Upper lobe of left lung (tissue), 4 donors: ENCODE results near the gene OOSP1.

ENCODE experiments used
- EP300 ChIP-seq, 4 donors: sonication (generic); formaldehyde crosslinking; IDR thresholded peaks; one replicate each; pipeline ENCODE4 v1.5.1; 2017; ENCODE audit warnings: antibody characterized with exemption in 4 of 4, control low read depth in 2 of 4
- POLR2A ChIP-seq, 4 donors: fragments of 450-650 bp; IDR thresholded peaks; one replicate each; pipeline ENCODE4 v1.5.1; 2016 to 2017; ENCODE audit warnings: antibody characterized with exemption in 4 of 4, mild to moderate bottlenecking in 2 of 4
- TF ChIP-seq, protein P1 (sequence below), 6 experiments: fragments of 450-650 bp in 4 of 6; fragments of 200-600 bp in 2 of 6; sonication (generic) in 2 of 6; IDR thresholded peaks; one replicate each; pipeline ENCODE4 v1.5.1; 2016 to 2019; ENCODE audit warnings: antibody characterized with exemption in 6 of 6

DNA sequence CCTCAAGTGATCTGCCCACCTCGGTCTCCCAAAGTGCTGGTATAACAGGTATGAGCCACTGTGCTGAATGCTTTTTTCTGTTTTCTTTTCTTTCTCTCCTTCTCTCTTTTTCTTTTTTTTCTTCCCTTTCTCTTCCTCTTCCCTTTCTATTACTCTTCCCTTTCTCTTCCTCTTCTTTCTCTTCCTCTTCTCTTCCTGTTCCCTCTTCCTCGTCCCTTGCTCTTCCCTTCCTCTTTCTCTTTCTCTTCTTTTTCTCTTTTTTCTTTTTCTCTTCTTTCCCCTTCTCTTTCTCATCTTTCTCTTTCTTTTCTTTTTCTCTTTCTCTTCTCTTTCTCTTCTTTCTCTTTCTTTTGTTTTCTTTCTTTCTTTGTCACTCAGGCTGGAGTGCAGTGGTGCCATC, 1.2 kb downstream of the OOSP1 start:
- TF ChIP-seq, protein P1, sequence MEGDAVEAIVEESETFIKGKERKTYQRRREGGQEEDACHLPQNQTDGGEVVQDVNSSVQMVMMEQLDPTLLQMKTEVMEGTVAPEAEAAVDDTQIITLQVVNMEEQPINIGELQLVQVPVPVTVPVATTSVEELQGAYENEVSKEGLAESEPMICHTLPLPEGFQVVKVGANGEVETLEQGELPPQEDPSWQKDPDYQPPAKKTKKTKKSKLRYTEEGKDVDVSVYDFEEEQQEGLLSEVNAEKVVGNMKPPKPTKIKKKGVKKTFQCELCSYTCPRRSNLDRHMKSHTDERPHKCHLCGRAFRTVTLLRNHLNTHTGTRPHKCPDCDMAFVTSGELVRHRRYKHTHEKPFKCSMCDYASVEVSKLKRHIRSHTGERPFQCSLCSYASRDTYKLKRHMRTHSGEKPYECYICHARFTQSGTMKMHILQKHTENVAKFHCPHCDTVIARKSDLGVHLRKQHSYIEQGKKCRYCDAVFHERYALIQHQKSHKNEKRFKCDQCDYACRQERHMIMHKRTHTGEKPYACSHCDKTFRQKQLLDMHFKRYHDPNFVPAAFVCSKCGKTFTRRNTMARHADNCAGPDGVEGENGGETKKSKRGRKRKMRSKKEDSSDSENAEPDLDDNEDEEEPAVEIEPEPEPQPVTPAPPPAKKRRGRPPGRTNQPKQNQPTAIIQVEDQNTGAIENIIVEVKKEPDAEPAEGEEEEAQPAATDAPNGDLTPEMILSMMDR (IDR thresholded peaks at IDR 0.05): no peak
- TF ChIP-seq POLR2A (IDR thresholded peaks at IDR 0.05) (no peak), EP300 (IDR thresholded peaks at IDR 0.05) (no peak)
